CD1c-positive myeloid dendritic cell (primary cell): ENCODE data around the gene TM4SF18.

Experiments used
- DNase-seq: peaks from one replicate; pipeline ENCODE4 v3.0.0-alpha.2; 2016; ENCODE audit errors: extremely low spot score

Gene TM4SF18

GRCh38 chr3:149330609-149331331 is 2.7 kb downstream of the TM4SF18 start:
- DNase-seq, result no peak

- DNase-seq, result no peak
Measured at GRCh38 chr3:149327156-149327555, 6.3 kb downstream of the TM4SF18 start.

GRCh38 chr3:149325581-149325980 is 7.9 kb downstream of the TM4SF18 start:
- DNase-seq, result no peak

GRCh38 chr3:149324332-149324731 is 9.1 kb downstream of the TM4SF18 start:
- no peak for DNase-seq

GRCh38 chr3:149321640-149322039 is 11.8 kb downstream of the TM4SF18 start:
- no peak for DNase-seq

- DNase-seq, result no peak
Measured at GRCh38 chr3:149321136-149321535, 12.3 kb downstream of the TM4SF18 start.

- DNase-seq, result no peak
Measured at GRCh38 chr3:149319750-149320149, 13.7 kb downstream of the TM4SF18 start.

- no peak for DNase-seq
Measured at GRCh38 chr3:149317072-149317471, 16.4 kb downstream of the TM4SF18 start.

- no peak for DNase-seq
Measured at GRCh38 chr3:149316437-149316836, 17.0 kb downstream of the TM4SF18 start.

- no peak for DNase-seq
Measured at GRCh38 chr3:149315694-149316093, 17.7 kb downstream of the TM4SF18 start.

- no peak for DNase-seq
Measured at GRCh38 chr3:149314807-149315578, 18.4 kb downstream of the TM4SF18 start.

GRCh38 chr3:149313542-149313941 is 19.9 kb downstream of the TM4SF18 start:
- no peak for DNase-seq

GRCh38 chr3:149310796-149311534 is 22.5 kb downstream of the TM4SF18 start:
- DNase-seq, result no peak

- no peak for DNase-seq
Measured at GRCh38 chr3:149307435-149307783, 26.0 kb downstream of the TM4SF18 start.

- DNase-seq, result no peak
Measured at GRCh38 chr3:149306751-149307434, 26.5 kb downstream of the TM4SF18 start.

- DNase-seq, result no peak
Measured at GRCh38 chr3:149305376-149305775, 28.1 kb downstream of the TM4SF18 start.

- peak; percentile 56 for DNase-seq
Measured at GRCh38 chr3:149299938-149300801, 33.3 kb downstream of the TM4SF18 start.

GRCh38 chr3:149296972-149297371 is 36.5 kb downstream of the TM4SF18 start:
- DNase-seq, result no peak

GRCh38 chr3:149292666-149293065 is 40.8 kb downstream of the TM4SF18 start:
- peak; percentile 29 for DNase-seq

GRCh38 chr3:149291178-149291577 is 42.3 kb downstream of the TM4SF18 start:
- DNase-seq, result peak; percentile 21

- DNase-seq, result no peak
Measured at GRCh38 chr3:149288655-149289054, 44.8 kb downstream of the TM4SF18 start.
